Stimulated activated CD8-positive, alpha-beta memory T cell treated with anti-CD3 and anti-CD28 coated beads, Interleukin-15, amount 100 ng/mL, for 4 hours (primary cell): ENCODE results near the gene PCDH19.

Experiments used
- DNase-seq, 2 donors: peaks; one replicate each; pipeline ENCODE4 v3.0.0-alpha.2; 2020; ENCODE audit warnings: low read depth in 2 of 2

PCDH19 gene

GRCh38 chrX:100315566-100315965 is 94.5 kb downstream of the PCDH19 start:
- no peak for DNase-seq

- no peak for DNase-seq
Measured at GRCh38 chrX:100299559-100299958, 110.5 kb downstream of the PCDH19 start.

- no peak for DNase-seq
Measured at GRCh38 chrX:100297728-100298127, 112.3 kb downstream of the PCDH19 start.

- no peak for DNase-seq
Measured at GRCh38 chrX:100296183-100296753, 113.8 kb downstream of the PCDH19 start.

GRCh38 chrX:100294965-100295364 is 115.1 kb downstream of the PCDH19 start:
- DNase-seq: no peak

- no peak for DNase-seq
Measured at GRCh38 chrX:100289066-100289558, 121.0 kb downstream of the PCDH19 start.

GRCh38 chrX:100277231-100277630 is 132.8 kb downstream of the PCDH19 start:
- no peak for DNase-seq

- no peak for DNase-seq
Measured at GRCh38 chrX:100274916-100275315, 135.2 kb downstream of the PCDH19 start.

GRCh38 chrX:100265179-100265578 is 144.9 kb downstream of the PCDH19 start:
- no peak for DNase-seq

- no peak for DNase-seq
Measured at GRCh38 chrX:100264200-100264599, 145.9 kb downstream of the PCDH19 start.

- DNase-seq: no peak
Measured at GRCh38 chrX:100263650-100264049, 146.4 kb downstream of the PCDH19 start.

GRCh38 chrX:100248885-100249493 is 161.1 kb downstream of the PCDH19 start:
- DNase-seq: no peak

GRCh38 chrX:100247826-100248225 is 162.2 kb downstream of the PCDH19 start:
- DNase-seq: no peak

- DNase-seq: no peak
Measured at GRCh38 chrX:100244681-100245080, 165.4 kb downstream of the PCDH19 start.
